HCT116 (cell line): ENCODE results near the gene GM2A. TPM values are rescaled to one million over a fixed set of nuclear protein-coding genes. Genes with fewer than 3 reads are reported as not detected.

ENCODE experiments used
- ATAC-seq: fragments of 200-7000 bp; cut with Tn5 transposase; 2 replicates; pipeline ENCODE4 v1.9.1; 2020; ENCODE audit warnings: mild to moderate bottlenecking, moderate library complexity
- BruUV-seq: library from RNA; stranded (reverse); fragments of 400-500 nt; replicated peaks from 2 replicates; lab custom pipeline; 2021; lab: Mats Ljungman, UMichigan
- CTCF ChIA-PET: fragments of 300-600 bp; sonication (Branson Sonifier 250); formaldehyde crosslinking; loops from one replicate; lab custom pipeline; 2021; ENCODE audit warnings: antibody characterized with exemption; lab: Charles Lee
- POLR2A ChIA-PET: fragments of 300-600, 350-600 bp; sonication (Branson Sonifier 250); formaldehyde crosslinking; loops from one replicate; lab custom pipeline; 2021; ENCODE audit warnings: antibody characterized with exemption; lab: Charles Lee
- RAD21 ChIA-PET, 2 experiments: fragments of 300-600 bp; sonication (Branson Sonifier 250); formaldehyde crosslinking; loops; one replicate each; lab custom pipeline; 2023; ENCODE audit warnings: low total read pairs in 2 of 2; ENCODE audit not compliant: uncharacterized antibody in 2 of 2, unreplicated experiment in 2 of 2, low non-redundant PET in 1 of 2; lab: Charles Lee
- DNase-seq: peaks from one replicate; pipeline ENCODE4 v3.0.0-alpha.2; 2010; ENCODE audit warnings: low read depth, low spot score
- H2AFZ ChIP-seq: fragments of 200-600 bp; shearing (Covaris generic), sonication (generic); 2 replicates; pipeline ENCODE4 v1.6.1; 2017; ENCODE audit warnings: low read depth, mixed run types, mixed read lengths, antibody characterized with exemption, low read length; ENCODE audit not compliant: poor library complexity, severe bottlenecking
- H3K27ac ChIP-seq: 2 replicates; pipeline ENCODE4 v1.5.1; 2012; ENCODE audit warnings: low read depth, low read length
- H3K27me3 ChIP-seq: fragments of 200-600 bp; sonication (generic); 2 replicates; pipeline ENCODE4 v1.6.1; 2016; ENCODE audit warnings: mixed run types, low read length, mixed read lengths; ENCODE audit not compliant: insufficient read depth
- H3K36me3 ChIP-seq, 2 experiments: fragments of 200-500 bp in 1 of 2; fragments of 200-600 bp in 1 of 2; sonication (Bioruptor generic) in 1 of 2; sonication (generic) in 1 of 2; 2 replicates each; pipeline versions ENCODE4 v1.5.1 to v1.6.1; 2014 to 2016; ENCODE audit warnings: low read length in 2 of 2, inconsistent platforms in 1 of 2, mixed read lengths in 1 of 2, mixed run types in 1 of 2; ENCODE audit not compliant: insufficient read depth in 2 of 2, control insufficient read depth in 1 of 2
- H3K4me1 ChIP-seq, 2 experiments: fragments of 200-600 bp in 1 of 2; sonication (generic) in 1 of 2; 2 replicates each; pipeline versions ENCODE4 v1.5.1 to v1.6.1; 2012 to 2017; ENCODE audit warnings: low read length in 2 of 2, inconsistent platforms in 1 of 2, mild to moderate bottlenecking in 1 of 2, mixed read lengths in 1 of 2, mixed run types in 1 of 2, moderate library complexity in 1 of 2; ENCODE audit not compliant: insufficient read depth in 2 of 2, control insufficient read depth in 1 of 2
- H3K4me2 ChIP-seq: fragments of 200-600 bp; sonication (generic); 2 replicates; pipeline ENCODE4 v1.6.1; 2017; ENCODE audit warnings: mixed run types, low read length, mixed read lengths
- H3K4me3 ChIP-seq, 2 experiments: fragments of 200-600 bp in 1 of 2; sonication (generic) in 1 of 2; replicated peaks in 1 of 2; 2 replicates each; pipeline ENCODE4 v1.5.1; 2011 to 2016; ENCODE audit warnings: low read length in 2 of 2, control low read depth in 1 of 2, low read depth in 1 of 2, mild to moderate bottlenecking in 1 of 2, mixed read lengths in 1 of 2, mixed run types in 1 of 2
- H3K79me2 ChIP-seq: fragments of 200-600 bp; sonication (generic); 2 replicates; pipeline ENCODE4 v1.6.1; 2017; ENCODE audit warnings: mild to moderate bottlenecking, mixed run types, low read length, moderate library complexity, mixed read lengths; ENCODE audit not compliant: insufficient read depth
- H3K9ac ChIP-seq: fragments of 200-600 bp; sonication (generic); 2 replicates; pipeline ENCODE4 v1.6.1; 2016; ENCODE audit warnings: low read length, mixed read lengths
- H3K9me2 ChIP-seq: fragments of 200-600 bp; sonication (generic), shearing (Covaris generic); 2 replicates; pipeline ENCODE4 v1.6.1; 2017; ENCODE audit warnings: mixed run types, mild to moderate bottlenecking, moderate library complexity; ENCODE audit not compliant: insufficient read depth
- H3K9me3 ChIP-seq, 2 experiments: fragments of 200-500 bp in 1 of 2; fragments of 200-600 bp in 1 of 2; sonication (Bioruptor generic) in 1 of 2; sonication (generic) in 1 of 2; 2 replicates each; pipeline ENCODE4 v1.6.1; 2014 to 2017; ENCODE audit warnings: low read length in 2 of 2, mixed read lengths in 2 of 2, inconsistent platforms in 1 of 2, low read depth in 1 of 2, mild to moderate bottlenecking in 1 of 2, mixed run types in 1 of 2, moderate library complexity in 1 of 2; ENCODE audit not compliant: control insufficient read depth in 1 of 2, insufficient read depth in 1 of 2
- H4K20me1 ChIP-seq: fragments of 200-600 bp; sonication (generic), shearing (Covaris generic); 2 replicates; pipeline ENCODE4 v1.6.1; 2017; ENCODE audit warnings: mixed run types, mild to moderate bottlenecking, moderate library complexity; ENCODE audit not compliant: insufficient read depth
- CEBPB ChIP-seq: IDR thresholded peaks from 2 replicates; pipeline ENCODE4 v1.6.1; 2012; ENCODE audit warnings: low read depth
- EGR1 ChIP-seq: IDR thresholded peaks from 2 replicates; pipeline ENCODE4 v1.6.1; 2012; ENCODE audit warnings: low read depth
- ELF1 ChIP-seq: IDR thresholded peaks from 2 replicates; pipeline ENCODE4 v1.6.1; 2012; ENCODE audit warnings: low read depth, borderline replicate concordance
- EZH2 ChIP-seq: fragments of 200-600 bp; sonication (generic); IDR thresholded peaks from 2 replicates; pipeline ENCODE4 v1.6.1; 2017; ENCODE audit warnings: antibody characterized with exemption, mixed run types
- EZH2phosphoT487 ChIP-seq: fragments of 200-600 bp; IDR thresholded peaks from 2 replicates; pipeline ENCODE4 v1.6.1; 2018; ENCODE audit warnings: antibody characterized with exemption, borderline replicate concordance
- JUND ChIP-seq: IDR thresholded peaks from 2 replicates; pipeline ENCODE4 v1.6.1; 2012
- POLR2A ChIP-seq: IDR thresholded peaks from 2 replicates; pipeline ENCODE4 v1.7.0; 2011; ENCODE audit warnings: borderline replicate concordance; ENCODE audit not compliant: insufficient read depth, insufficient read length; ENCODE audit errors: extremely low read depth
- RAD21 ChIP-seq: IDR thresholded peaks from 2 replicates; pipeline ENCODE4 v1.6.1; 2012; ENCODE audit warnings: low read depth, mild to moderate bottlenecking
- SIN3A ChIP-seq: IDR thresholded peaks from 2 replicates; pipeline ENCODE4 v1.6.1; 2012; ENCODE audit warnings: low read depth
- TCF7L2 ChIP-seq: IDR thresholded peaks from 2 replicates; pipeline ENCODE4 v1.7.0; 2011; ENCODE audit warnings: borderline replicate concordance, inconsistent platforms; ENCODE audit not compliant: insufficient read depth, insufficient read length; ENCODE audit errors: extremely low read depth
- ZNF274 ChIP-seq: fragments of 200-500 bp; sonication (Bioruptor generic); IDR thresholded peaks from 2 replicates; pipeline ENCODE4 v1.6.1; 2014; ENCODE audit warnings: mild to moderate bottlenecking, low read depth, low read length, inconsistent platforms
- intact Hi-C: fragments of 100-400 bp; cut with micrococcal nuclease; formaldehyde crosslinking; loops from 2 replicates; pipeline ENCODE4 v1.10.0; 2022
- total RNA-seq: library from RNA; stranded (reverse); gene quantifications from one replicate; pipeline ENCODE4 v1.2.1, GENCODE V29; 2021; ENCODE audit not compliant: unreplicated experiment
- TF ChIP-seq, protein P1 (sequence below), 3 experiments: fragments of 200-600 bp in 1 of 3; sonication (generic) in 1 of 3; IDR thresholded peaks in 2 of 3; conservative IDR thresholded peaks in 1 of 3; 2 replicates each; pipeline ENCODE4 v1.5.1; 2012 to 2017; ENCODE audit warnings: low read depth in 2 of 3, low read length in 2 of 3, antibody characterized with exemption in 1 of 3, borderline replicate concordance in 1 of 3, control low read depth in 1 of 3, mild to moderate bottlenecking in 1 of 3, mixed read lengths in 1 of 3, mixed run types in 1 of 3, moderate library complexity in 1 of 3; ENCODE audit not compliant: insufficient read depth in 1 of 3
- TF ChIP-seq, protein P2 (sequence below): IDR thresholded peaks from 2 replicates; pipeline ENCODE4 v1.6.1; 2012; ENCODE audit warnings: low read depth
- TF ChIP-seq, protein P3 (sequence below): IDR thresholded peaks from 2 replicates; pipeline ENCODE4 v1.6.1; 2012
- TF ChIP-seq, protein P4 (sequence below): IDR thresholded peaks from 2 replicates; pipeline ENCODE4 v1.6.1; 2012

GM2A gene
- total RNA-seq, 1 experiment from 2014 or later: 25.0 TPM

DNA sequence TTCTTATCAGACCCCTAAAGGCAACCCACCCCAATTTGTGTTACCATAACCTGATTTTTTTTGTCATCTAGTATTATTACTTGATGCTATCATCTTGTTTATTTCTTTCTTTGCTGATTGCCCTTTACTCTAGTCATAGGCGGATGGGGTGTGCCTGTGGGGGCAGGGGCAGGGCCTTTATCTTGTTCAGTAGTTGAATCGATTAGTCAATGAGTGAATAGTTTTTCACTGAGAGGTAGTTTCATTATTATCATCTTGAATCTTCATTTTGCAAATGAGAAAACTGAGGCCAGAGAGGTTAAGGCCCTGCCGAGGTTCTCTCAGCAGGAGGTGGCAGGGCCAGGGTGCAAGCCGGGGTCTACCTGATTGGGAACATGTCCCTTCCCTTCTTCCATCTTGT lies 9.4 kb upstream of the GM2A start:
- Histone ChIP-seq H3K4me3 (no peak overlapping the region), H2AFZ (no peak overlapping the region), H3K36me3 (no peaks in the 10 kb centered on the region), H3K9me3 (no peaks in the 10 kb centered on the region), H3K27ac (no peak overlapping the region), H3K27me3 (no peaks in the 10 kb centered on the region), H3K4me1 (peaks cover 8 to 9% of the 10 kb centered on the region in 2 experiments; a peak in 2 of 4 replicates), H4K20me1 (no peaks in the 10 kb centered on the region), H3K4me2 (no peak overlapping the region), H3K9me2 (no peaks in the 10 kb centered on the region), H3K79me2 (no peaks in the 10 kb centered on the region), H3K9ac (no peak overlapping the region)
- TF ChIP-seq, protein P1, sequence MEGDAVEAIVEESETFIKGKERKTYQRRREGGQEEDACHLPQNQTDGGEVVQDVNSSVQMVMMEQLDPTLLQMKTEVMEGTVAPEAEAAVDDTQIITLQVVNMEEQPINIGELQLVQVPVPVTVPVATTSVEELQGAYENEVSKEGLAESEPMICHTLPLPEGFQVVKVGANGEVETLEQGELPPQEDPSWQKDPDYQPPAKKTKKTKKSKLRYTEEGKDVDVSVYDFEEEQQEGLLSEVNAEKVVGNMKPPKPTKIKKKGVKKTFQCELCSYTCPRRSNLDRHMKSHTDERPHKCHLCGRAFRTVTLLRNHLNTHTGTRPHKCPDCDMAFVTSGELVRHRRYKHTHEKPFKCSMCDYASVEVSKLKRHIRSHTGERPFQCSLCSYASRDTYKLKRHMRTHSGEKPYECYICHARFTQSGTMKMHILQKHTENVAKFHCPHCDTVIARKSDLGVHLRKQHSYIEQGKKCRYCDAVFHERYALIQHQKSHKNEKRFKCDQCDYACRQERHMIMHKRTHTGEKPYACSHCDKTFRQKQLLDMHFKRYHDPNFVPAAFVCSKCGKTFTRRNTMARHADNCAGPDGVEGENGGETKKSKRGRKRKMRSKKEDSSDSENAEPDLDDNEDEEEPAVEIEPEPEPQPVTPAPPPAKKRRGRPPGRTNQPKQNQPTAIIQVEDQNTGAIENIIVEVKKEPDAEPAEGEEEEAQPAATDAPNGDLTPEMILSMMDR (IDR thresholded peaks at IDR 0.05 in 2 of 3, conservative IDR thresholded peaks at IDR 0.05 in 1 of 3; ENCODE audit: borderline replicate concordance in 1 of 3, insufficient read depth in 1 of 3, low read depth in 2 of 3, low read length in 2 of 3): no peak
- TF ChIP-seq EGR1 (no peak), TCF7L2 (no peak), EZH2 (no peak), CEBPB (no peak), ZNF274 (no peak), EZH2phosphoT487 (no peak), ELF1 (no peak), SIN3A (no peak), RAD21 (no peak), POLR2A (no peak), JUND (no peak)
- TF ChIP-seq, protein P2, sequence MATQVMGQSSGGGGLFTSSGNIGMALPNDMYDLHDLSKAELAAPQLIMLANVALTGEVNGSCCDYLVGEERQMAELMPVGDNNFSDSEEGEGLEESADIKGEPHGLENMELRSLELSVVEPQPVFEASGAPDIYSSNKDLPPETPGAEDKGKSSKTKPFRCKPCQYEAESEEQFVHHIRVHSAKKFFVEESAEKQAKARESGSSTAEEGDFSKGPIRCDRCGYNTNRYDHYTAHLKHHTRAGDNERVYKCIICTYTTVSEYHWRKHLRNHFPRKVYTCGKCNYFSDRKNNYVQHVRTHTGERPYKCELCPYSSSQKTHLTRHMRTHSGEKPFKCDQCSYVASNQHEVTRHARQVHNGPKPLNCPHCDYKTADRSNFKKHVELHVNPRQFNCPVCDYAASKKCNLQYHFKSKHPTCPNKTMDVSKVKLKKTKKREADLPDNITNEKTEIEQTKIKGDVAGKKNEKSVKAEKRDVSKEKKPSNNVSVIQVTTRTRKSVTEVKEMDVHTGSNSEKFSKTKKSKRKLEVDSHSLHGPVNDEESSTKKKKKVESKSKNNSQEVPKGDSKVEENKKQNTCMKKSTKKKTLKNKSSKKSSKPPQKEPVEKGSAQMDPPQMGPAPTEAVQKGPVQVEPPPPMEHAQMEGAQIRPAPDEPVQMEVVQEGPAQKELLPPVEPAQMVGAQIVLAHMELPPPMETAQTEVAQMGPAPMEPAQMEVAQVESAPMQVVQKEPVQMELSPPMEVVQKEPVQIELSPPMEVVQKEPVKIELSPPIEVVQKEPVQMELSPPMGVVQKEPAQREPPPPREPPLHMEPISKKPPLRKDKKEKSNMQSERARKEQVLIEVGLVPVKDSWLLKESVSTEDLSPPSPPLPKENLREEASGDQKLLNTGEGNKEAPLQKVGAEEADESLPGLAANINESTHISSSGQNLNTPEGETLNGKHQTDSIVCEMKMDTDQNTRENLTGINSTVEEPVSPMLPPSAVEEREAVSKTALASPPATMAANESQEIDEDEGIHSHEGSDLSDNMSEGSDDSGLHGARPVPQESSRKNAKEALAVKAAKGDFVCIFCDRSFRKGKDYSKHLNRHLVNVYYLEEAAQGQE: no peak
- TF ChIP-seq, protein P3, sequence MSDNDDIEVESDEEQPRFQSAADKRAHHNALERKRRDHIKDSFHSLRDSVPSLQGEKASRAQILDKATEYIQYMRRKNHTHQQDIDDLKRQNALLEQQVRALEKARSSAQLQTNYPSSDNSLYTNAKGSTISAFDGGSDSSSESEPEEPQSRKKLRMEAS: no peak
- TF ChIP-seq, protein P4, sequence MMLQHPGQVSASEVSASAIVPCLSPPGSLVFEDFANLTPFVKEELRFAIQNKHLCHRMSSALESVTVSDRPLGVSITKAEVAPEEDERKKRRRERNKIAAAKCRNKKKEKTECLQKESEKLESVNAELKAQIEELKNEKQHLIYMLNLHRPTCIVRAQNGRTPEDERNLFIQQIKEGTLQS: no peak
- CTCF ChIA-PET: no interaction called here
- ATAC-seq: no peak
- no TSS peak for BruUV-seq
- RAD21 ChIA-PET: no interaction called here
- POLR2A ChIA-PET: no interaction called here
- intact Hi-C loops: no loop called here
- DNase-seq: no peak
